WERI-Rb-1 (cell line): ENCODE results near the gene KCNJ12.
"Not testable (repeated sequence)": the region's sequence is repeated elsewhere in the genome, so short reads cannot be mapped to it uniquely, and the experiment has no call there.

ENCODE experiments used
- DNase-seq: peaks from one replicate; pipeline ENCODE4 v3.0.0-alpha.2; 2020
- H3K27ac ChIP-seq: fragments of 250-450 bp; sonication (Bioruptor Pico); 2 replicates; pipeline ENCODE4 v1.5.1; 2020; ENCODE audit warnings: mild to moderate bottlenecking, moderate library complexity
- H3K27me3 ChIP-seq: fragments of 250-450 bp; sonication (Bioruptor Pico); 2 replicates; pipeline ENCODE4 v1.5.1; 2021; ENCODE audit warnings: mild to moderate bottlenecking, low read depth, moderate library complexity; ENCODE audit not compliant: insufficient read depth, severe bottlenecking
- H3K36me3 ChIP-seq: fragments of 250-450 bp; sonication (Bioruptor Pico); 2 replicates; pipeline ENCODE4 v1.5.1; 2020; ENCODE audit warnings: mild to moderate bottlenecking, moderate library complexity
- H3K4me3 ChIP-seq: 2 replicates; pipeline ENCODE4 v1.5.1; 2011; ENCODE audit warnings: low read depth, mild to moderate bottlenecking, control low read depth, low read length
- H3K9me3 ChIP-seq: fragments of 250-450 bp; sonication (Bioruptor Pico); 2 replicates; pipeline ENCODE4 v1.5.1; 2021; ENCODE audit warnings: mild to moderate bottlenecking, moderate library complexity; ENCODE audit not compliant: severe bottlenecking
- TF ChIP-seq, protein P1 (sequence below): IDR thresholded peaks from 2 replicates; pipeline ENCODE4 v1.5.1; 2011; ENCODE audit warnings: low read depth, mild to moderate bottlenecking, control low read depth, inconsistent platforms, low read length

Gene KCNJ12

DNA sequence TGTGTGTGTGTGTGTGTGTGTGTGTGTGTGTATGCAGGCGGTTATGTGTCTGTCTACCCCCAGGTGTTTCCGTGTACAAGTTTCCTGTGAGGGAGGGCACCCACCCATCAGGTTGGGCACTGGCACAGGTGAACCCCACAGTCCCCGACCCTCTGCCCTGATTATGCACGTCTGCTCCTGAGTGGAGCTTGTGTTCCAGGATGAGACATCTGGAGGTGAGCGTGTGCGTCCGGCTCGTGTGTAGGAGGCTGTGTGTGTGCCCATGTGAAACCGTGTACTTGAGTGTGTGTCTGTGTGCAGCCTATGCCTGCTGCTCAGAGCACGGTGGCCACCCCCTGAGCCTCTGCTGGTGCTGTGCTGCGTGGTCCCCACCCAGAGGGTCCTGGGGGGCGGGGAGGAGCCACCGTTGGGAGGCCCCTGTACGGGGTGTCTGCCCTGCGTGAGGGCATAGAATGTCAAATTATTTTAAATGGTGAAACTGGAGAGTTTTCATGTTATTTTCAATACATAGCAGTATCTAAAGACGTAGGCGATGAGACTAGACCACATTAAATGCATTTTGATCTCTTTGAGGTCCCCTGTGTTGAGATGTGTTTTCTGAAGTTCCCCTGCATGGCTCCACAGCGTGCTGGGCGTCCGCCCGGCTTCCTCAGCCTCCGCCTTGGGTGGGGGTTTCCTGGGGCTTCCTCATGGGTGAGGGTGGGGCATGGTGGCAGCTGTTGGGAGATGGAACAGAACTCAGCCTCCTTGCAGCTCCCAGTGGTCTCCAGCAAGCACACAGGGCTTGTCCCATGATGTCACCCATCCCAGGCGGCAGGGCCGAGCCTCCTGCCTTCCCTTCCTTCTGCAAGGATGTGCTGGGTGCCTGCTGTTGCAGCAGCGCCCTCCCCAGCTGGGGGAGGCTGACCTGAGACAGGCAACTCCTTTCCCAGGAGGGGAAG is 43.4 kb downstream of the KCNJ12 start:
- no peak for DNase-seq
- Histone ChIP-seq H3K36me3 (no peaks in the 10 kb centered on the region), H3K9me3 (no peaks in the 10 kb centered on the region), H3K27me3 (peaks cover 17% of the 10 kb centered on the region), H3K27ac (no peak overlapping the region), H3K4me3 (no peak overlapping the region)
- TF ChIP-seq, protein P1, sequence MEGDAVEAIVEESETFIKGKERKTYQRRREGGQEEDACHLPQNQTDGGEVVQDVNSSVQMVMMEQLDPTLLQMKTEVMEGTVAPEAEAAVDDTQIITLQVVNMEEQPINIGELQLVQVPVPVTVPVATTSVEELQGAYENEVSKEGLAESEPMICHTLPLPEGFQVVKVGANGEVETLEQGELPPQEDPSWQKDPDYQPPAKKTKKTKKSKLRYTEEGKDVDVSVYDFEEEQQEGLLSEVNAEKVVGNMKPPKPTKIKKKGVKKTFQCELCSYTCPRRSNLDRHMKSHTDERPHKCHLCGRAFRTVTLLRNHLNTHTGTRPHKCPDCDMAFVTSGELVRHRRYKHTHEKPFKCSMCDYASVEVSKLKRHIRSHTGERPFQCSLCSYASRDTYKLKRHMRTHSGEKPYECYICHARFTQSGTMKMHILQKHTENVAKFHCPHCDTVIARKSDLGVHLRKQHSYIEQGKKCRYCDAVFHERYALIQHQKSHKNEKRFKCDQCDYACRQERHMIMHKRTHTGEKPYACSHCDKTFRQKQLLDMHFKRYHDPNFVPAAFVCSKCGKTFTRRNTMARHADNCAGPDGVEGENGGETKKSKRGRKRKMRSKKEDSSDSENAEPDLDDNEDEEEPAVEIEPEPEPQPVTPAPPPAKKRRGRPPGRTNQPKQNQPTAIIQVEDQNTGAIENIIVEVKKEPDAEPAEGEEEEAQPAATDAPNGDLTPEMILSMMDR, result no peak

GRCh38 chr17:21420503-21421090 is 44.4 kb downstream of the KCNJ12 start:
- H3K36me3 ChIP-seq, H3K9me3 ChIP-seq, DNase-seq, H3K27ac ChIP-seq, H3K4me3 ChIP-seq: not testable (repeated sequence)
- peaks cover 17% of the 10 kb centered on the region for H3K27me3 ChIP-seq

- not testable (repeated sequence) for H3K36me3 ChIP-seq, H3K9me3 ChIP-seq, H3K27ac ChIP-seq, H3K4me3 ChIP-seq, DNase-seq
- peaks cover 17% of the 10 kb centered on the region for H3K27me3 ChIP-seq
Measured at GRCh38 chr17:21421421-21422310, 45.5 kb downstream of the KCNJ12 start.

DNA sequence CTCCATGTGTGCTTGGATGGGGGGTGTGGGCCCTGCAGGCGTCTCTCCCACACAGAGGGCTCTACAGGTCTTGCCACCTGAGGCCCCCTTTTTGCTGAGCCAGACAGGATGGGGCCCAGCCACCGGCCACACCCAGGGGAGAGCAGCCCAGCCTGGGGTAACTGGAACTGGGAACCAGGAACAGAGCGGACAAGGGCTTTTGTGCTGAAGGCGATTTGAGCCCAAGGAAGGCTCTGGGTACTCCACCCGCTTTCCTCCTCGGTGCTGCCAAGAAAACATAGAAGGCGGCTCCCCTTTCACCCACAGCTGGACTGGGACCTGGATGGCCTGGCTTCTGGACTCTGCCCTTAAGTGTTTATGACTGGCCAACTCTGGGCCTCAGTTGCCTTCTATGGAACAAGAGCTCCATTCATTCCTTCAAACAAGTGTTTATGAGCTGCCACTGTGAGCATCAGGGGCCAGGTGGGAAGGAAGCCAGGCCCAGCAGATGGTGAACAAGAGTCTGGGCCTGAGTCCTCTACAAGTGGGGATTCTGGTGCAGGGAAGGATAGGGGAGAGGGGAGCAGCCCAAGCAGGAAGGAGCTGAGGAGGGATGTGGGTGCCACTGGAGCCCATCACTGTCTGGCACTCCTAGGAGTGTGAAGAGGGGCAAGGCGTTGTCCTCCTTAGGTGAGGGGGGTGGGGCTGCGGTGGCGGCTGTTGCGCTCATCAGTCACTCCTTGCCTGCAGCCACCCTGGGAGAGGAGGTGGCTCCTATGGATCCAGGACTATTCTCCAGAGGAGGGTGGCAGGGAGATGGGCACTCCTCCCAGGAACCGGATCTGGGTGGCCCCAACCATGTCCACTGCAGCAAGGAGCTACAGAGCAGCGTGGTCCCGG is 46.4 kb downstream of the KCNJ12 start:
- peaks cover 17% of the 10 kb centered on the region for H3K27me3 ChIP-seq
- DNase-seq, H3K36me3 ChIP-seq, H3K27ac ChIP-seq, H3K4me3 ChIP-seq, H3K9me3 ChIP-seq: not testable (repeated sequence)

DNA sequence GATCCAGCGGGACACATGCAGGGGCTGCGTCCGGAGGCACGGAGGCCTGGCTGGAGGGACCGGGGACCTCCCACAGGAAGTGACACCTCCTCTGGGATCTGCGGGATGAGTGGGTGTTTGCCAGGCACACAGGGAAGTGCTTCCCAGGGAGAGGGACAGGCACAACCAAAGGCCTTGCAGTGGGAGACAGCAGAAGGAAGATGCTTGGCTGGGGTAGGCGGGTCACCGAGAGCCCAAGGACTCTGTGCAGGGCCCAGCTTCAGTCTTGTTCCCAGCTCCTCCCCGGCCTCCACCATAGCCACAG is 47.0 kb downstream of the KCNJ12 start:
- not testable (repeated sequence) for H3K27ac ChIP-seq, H3K4me3 ChIP-seq, DNase-seq, H3K9me3 ChIP-seq, H3K36me3 ChIP-seq
- H3K27me3 ChIP-seq, result peaks cover 13% of the 10 kb centered on the region

DNA sequence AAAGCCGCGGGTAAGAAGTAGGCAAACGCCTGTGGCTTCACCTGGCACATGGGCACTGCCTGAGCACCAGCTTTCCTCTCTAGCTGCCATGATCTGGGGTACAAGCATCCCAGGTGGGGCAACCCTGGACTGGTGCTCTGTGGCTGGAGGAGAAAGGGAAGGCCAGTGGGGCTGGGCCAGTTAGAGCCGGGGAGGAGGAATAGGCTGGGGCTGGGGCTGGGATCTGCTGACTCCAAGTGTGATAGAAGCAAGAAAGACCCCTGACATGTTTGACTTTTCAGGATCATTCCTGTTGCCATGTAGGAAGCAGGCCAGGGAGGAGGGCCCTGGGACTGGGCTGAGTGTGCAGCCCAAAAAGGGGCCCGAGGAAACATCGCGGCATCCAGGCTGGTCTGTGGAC is 48.5 kb downstream of the KCNJ12 start:
- not testable (repeated sequence) for DNase-seq, H3K36me3 ChIP-seq, H3K27me3 ChIP-seq, H3K27ac ChIP-seq, H3K4me3 ChIP-seq, H3K9me3 ChIP-seq

GRCh38 chr17:21425321-21425720 is 49.2 kb downstream of the KCNJ12 start:
- TF ChIP-seq, protein P1, result no peak
- Histone ChIP-seq H3K36me3 (no peaks in the 10 kb centered on the region), H3K27ac (no peak overlapping the region), H3K27me3 (peaks cover 3% of the 10 kb centered on the region), H3K4me3 (no peak overlapping the region), H3K9me3 (no peaks in the 10 kb centered on the region)
- no peak for DNase-seq
